ES-I3 (cell line): Measurements from ENCODE around the gene WSCD2.

Experiments used
- H3K36me3 ChIP-seq: 2 replicates; pipeline ENCODE4 v1.6.1; 2013; ENCODE audit warnings: mild to moderate bottlenecking, low read length, control low read depth, moderate library complexity; ENCODE audit not compliant: insufficient read depth
- H3K4me1 ChIP-seq: 2 replicates; pipeline ENCODE4 v1.6.1; 2013; ENCODE audit warnings: mild to moderate bottlenecking, control low read depth, low read length; ENCODE audit not compliant: insufficient read depth
- H3K9ac ChIP-seq: 2 replicates; pipeline ENCODE4 v1.6.1; 2013; ENCODE audit warnings: low read depth, mild to moderate bottlenecking, low read length, moderate library complexity
- H3K9me3 ChIP-seq: 2 replicates; pipeline ENCODE4 v1.6.1; 2013; ENCODE audit warnings: mild to moderate bottlenecking, low read length, moderate library complexity; ENCODE audit not compliant: control insufficient read depth, insufficient read depth

WSCD2 gene

DNA sequence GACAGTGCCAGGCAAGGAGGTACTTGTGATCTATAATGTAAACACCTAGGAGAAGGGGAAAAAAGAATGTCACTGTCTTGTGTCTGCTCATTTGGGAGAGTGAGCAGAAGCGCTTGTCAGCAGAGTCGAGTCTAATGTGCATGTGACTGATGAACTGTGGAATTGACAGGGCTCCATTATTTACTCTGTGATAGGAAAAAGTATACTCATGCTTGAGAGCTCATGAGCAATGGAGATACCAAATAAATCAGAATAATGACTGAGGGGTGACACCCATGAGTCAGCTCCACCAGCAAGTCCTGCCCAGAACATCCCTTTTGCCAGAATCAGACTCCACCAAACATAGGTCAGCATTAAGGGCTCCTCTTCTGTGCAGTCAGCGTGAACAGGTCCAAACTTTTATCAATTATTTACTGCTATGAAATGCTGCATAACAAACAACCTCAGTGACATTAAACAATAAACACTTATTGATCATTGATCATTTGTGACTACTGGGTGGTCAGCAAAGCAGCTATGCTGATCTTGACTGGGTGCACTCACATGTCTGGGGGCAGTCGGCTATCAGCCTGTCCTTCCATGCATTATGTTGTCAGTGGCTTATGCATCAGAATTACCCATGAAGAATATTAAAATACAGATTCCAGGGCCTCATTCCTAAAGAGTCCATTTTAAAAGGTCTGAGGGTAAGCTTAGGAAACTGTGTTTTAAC, 29.2 kb upstream of the WSCD2 start:
- Histone ChIP-seq H3K4me1 (peaks cover 7% of the 10 kb centered on the region; the same call in 1 of the 2 replicates), H3K9me3 (no peaks in the 10 kb centered on the region), H3K36me3 (no peaks in the 10 kb centered on the region), H3K9ac (no peak overlapping the region)

DNA sequence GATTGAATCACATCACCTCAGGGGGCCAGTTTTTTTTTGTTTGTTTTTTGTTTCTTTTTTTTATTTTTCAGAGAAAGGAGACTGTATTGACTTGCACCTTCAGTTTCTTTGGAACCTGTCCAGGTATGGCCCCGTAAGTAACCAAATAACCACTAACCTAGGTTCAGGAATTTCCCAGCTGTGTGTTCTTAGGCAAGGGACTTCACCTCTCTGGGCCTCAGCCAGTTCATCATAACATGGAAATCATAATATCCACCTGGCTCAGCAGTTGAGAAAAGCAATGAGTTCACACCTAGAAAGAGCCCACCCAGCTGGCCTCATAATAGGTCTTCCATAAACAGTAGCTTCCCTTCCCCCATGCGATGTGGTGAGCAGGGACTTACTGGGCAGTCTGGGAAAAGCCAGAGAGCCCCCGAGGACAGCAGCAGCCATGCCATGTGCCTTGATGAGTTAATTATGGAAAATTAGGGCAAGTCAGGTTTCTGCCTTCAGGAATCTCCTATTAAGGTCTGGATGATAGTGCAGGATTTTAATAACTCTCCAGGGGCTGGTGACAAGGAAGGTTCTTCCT, 27.4 kb upstream of the WSCD2 start:
- no peaks in the 10 kb centered on the region for H3K9me3 ChIP-seq
- H3K36me3 ChIP-seq = no peaks in the 10 kb centered on the region
- H3K9ac ChIP-seq = no peak overlapping the region
- H3K4me1 ChIP-seq = peaks cover 7% of the 10 kb centered on the region; the same call in 1 of the 2 replicates

DNA sequence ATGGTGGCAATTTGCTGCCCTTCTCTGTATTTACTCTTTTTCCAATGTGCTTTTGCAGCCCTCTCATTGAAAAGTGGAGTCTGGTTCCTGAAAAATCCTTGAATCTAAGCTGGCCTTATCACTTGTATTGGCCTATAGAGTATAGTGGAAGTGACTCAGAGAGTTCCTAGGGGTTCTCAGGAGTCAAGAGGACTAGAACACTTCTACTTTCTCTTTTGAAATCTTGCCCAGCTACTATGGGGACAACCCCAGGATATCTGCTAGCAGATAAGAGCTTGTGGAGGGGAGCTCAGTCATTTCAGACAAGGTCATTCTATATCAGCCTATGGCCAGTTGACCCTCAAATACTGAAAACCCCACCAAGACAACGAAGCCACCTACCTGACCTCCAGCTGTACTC, 26.7 kb upstream of the WSCD2 start:
- no peaks in the 10 kb centered on the region for H3K36me3 ChIP-seq
- H3K9ac ChIP-seq = no peak overlapping the region
- peaks cover 7% of the 10 kb centered on the region; the same call in 1 of the 2 replicates for H3K4me1 ChIP-seq
- H3K9me3 ChIP-seq = no peaks in the 10 kb centered on the region

DNA sequence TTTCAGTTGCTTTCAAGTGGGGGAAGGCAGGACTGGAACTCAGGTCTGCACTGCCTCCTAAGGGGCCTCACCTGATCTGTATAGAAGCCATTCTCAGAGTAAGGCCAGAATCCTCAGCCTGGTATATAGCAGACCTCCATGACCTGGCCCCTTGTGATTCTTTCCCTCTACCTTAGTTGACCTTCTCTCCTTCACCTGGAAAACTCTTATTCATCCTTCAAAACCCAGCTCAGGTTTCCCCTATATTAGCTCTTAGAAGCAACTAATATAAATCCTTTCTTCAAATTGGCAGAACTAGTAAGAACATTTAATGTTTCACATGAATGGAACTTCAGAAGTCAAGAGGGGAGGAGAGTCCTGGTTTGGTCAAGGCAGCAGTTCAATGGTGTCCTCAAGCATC, 26.0 kb upstream of the WSCD2 start:
- Histone ChIP-seq H3K9me3 (no peaks in the 10 kb centered on the region), H3K4me1 (peaks cover 7% of the 10 kb centered on the region; the same call in 1 of the 2 replicates)

DNA sequence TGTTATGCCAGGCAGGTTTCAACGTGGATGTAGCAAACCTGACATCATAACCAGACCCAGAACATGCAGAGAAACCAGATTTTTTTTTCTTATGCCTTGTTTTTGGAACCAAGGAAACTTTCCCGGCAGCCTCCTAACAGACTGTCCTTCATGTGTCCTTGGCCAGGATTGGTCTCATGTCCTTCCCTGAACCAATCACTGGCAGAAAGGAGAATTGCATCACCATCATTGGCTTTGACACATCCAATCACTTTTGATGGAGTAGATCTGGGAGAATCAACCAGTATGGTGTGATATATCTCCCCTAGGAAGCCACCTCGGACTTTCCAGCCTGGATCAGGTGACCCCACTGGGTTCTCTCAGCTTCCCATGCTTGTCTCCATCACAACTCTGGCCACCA, 25.6 kb upstream of the WSCD2 start:
- H3K36me3 ChIP-seq = no peaks in the 10 kb centered on the region
- no peaks in the 10 kb centered on the region for H3K9me3 ChIP-seq
- H3K4me1 ChIP-seq = peaks cover 7% of the 10 kb centered on the region; the same call in 1 of the 2 replicates
- H3K9ac ChIP-seq = no peak overlapping the region

More for the DNA sequence above, 26.0 kb upstream of the WSCD2 start:
- Histone ChIP-seq H3K36me3 (no peaks in the 10 kb centered on the region), H3K9ac (no peak overlapping the region)

DNA sequence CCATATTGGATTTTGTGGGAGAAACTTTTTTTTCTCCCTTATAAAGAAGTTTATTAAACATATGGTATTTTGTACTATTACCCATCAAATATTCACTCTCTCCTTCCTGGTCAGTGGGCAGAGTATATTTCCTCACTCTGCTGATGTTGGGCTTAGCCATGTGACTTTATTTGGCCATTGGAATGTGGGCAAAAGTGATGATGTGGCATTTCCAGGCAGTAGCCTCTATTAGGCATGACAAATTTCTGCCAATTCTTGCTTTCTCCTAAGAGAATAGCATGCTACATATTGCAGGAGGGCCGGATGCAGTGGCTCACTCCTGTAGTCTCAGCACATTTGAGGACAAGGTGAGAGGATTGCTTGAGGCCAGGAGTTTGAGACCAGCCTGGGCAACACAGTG, 24.4 kb upstream of the WSCD2 start:
- Histone ChIP-seq H3K9me3 (no peaks in the 10 kb centered on the region), H3K9ac (no peak overlapping the region), H3K4me1 (peaks cover 7% of the 10 kb centered on the region; the same call in 1 of the 2 replicates), H3K36me3 (no peaks in the 10 kb centered on the region)

DNA sequence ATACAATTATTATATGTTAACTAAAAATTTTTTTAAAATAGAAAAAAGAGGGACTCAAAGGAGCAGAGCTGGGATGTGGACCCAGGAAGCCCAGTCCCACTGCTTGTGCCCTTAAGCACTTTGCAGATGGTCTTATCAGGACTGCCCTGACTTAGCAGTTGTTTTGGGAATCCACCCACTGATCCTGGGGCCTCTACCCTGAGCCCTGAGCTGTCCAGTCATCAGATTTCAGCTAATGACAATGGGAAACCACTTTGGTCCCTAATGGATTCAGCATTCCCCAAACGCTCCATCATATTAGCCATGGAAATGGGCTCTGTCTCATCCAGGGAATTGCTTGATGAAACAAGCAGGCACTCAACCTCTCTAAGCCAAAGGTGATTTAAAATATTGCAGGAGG, 22.5 kb upstream of the WSCD2 start:
- H3K36me3 ChIP-seq = no peaks in the 10 kb centered on the region
- no peaks in the 10 kb centered on the region for H3K9me3 ChIP-seq
- H3K9ac ChIP-seq = no peak overlapping the region
- no peaks in the 10 kb centered on the region for H3K4me1 ChIP-seq

DNA sequence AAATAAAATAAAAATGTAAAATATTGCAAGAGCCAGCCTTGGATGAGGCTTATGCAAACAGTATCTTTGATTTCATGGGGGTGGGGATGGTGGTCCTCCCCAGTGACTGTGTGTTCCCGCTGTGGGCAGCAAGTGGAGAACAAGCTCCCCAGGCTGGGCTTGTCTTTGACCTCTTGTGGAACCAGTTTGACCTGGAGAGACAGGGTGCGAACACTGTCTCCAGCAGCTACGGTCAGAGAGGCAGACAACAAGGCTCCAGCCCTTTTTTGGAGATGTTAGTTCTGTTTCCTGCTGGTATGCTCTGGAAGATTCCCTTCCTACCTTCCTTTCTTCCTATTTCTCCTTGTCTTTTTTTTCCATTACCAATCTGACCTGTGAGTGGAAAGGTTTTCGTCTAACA, 21.8 kb upstream of the WSCD2 start:
- no peaks in the 10 kb centered on the region for H3K36me3 ChIP-seq
- H3K9ac ChIP-seq = no peak overlapping the region
- peaks cover 1% of the 10 kb centered on the region for H3K4me1 ChIP-seq
- H3K9me3 ChIP-seq = no peaks in the 10 kb centered on the region

DNA sequence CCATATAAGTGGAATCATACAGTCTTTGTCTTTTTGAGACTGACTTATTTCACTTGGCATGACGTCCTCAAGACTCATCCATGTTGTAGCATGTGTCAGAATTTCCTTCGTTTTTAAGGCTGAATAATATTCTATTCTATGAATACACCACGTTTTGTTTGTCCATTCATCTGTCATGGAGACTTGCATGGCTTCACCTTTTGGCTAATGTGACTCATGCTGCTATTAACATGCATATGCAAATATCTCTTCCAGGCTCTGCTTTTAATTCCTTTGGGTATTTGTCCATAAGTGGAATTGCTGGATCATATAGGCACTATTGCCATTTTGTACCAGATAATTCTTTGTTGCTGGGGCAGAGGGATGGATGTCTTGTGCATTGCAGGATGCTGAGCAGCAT, 19.6 kb upstream of the WSCD2 start:
- H3K4me1 ChIP-seq = peaks cover 17% of the 10 kb centered on the region
- H3K36me3 ChIP-seq = no peaks in the 10 kb centered on the region
- no peaks in the 10 kb centered on the region for H3K9me3 ChIP-seq
- H3K9ac ChIP-seq = no peak overlapping the region

DNA sequence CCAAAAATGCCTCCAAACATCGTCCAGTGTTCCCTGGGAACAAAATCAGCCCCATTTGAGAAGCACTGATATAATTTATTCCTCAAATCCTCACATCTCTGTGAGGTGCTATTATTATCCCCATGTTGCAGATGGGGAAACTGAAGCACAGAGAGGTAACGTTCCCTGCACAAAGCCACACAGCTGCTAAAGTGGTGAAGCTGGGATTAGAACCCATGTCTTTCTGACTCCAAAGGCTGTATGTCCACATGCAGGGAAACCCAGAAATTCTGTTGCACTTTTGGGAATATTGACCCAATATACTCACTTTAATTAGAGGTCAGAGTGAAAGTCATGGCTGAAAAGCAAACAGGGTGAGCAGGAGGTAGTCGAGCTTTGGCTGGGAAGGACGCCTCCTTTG, 19.1 kb upstream of the WSCD2 start:
- peaks cover 18% of the 10 kb centered on the region for H3K4me1 ChIP-seq
- H3K36me3 ChIP-seq = no peaks in the 10 kb centered on the region
- no peaks in the 10 kb centered on the region for H3K9me3 ChIP-seq
- H3K9ac ChIP-seq = no peak overlapping the region

DNA sequence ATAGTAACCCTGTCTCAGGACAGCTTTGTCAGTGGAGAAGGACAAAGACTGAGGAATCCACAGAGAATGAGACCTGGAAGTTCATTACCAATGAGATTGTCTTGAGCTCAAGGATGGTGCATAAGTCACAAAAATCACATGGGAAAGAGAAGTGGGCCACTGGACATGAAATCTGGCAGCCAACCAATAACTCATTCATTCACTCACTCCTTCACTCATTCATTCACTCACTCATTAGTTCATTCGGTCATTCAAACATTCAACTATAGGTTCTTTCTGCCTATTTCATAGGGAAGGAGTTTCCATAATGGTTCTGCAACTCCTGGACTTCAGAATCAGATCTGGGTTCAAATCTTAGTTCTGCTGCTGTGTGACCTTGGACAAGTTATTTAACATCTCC, 18.2 kb upstream of the WSCD2 start:
- Histone ChIP-seq H3K9me3 (no peaks in the 10 kb centered on the region), H3K36me3 (no peaks in the 10 kb centered on the region), H3K9ac (no peak overlapping the region), H3K4me1 (peaks cover 24% of the 10 kb centered on the region)

DNA sequence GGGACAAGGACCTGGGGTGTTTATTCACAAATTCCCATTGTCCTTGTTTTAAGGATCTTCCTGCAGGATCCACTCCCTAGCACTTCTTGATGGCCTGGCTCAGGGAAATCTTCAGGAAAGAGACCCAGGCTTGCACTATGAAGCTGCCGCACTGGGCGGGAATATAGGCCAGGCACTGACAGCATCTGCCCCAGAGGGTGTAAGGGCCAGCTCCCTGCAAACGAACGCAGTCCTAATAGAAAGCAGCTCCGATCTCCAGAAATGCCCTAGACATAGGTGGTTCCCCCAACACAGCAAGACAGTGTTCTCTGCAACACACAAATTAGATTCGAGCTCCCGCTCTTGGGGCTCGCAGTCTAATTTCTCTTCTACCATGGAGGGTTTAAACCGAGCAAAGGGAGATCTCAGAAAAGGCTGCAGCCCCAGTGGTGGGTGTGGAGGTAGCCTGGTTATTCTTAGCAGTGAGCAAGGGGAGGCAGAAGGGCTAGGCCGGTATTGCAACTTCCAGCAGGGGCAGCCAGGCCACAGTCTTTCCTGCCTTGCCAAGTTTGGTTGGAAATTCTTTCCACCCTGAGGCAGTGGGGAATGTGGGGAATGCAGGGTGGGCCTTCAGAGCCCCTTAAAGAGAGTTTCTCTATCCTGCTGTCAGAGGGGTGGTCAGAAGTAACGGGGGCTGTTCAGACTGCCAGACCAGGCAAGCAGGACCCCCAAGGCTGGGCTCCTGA, 16.1 kb upstream of the WSCD2 start:
- no peaks in the 10 kb centered on the region for H3K9me3 ChIP-seq
- H3K9ac ChIP-seq = no peak overlapping the region
- H3K4me1 ChIP-seq = peaks cover 43% of the 10 kb centered on the region
- H3K36me3 ChIP-seq = no peaks in the 10 kb centered on the region

DNA sequence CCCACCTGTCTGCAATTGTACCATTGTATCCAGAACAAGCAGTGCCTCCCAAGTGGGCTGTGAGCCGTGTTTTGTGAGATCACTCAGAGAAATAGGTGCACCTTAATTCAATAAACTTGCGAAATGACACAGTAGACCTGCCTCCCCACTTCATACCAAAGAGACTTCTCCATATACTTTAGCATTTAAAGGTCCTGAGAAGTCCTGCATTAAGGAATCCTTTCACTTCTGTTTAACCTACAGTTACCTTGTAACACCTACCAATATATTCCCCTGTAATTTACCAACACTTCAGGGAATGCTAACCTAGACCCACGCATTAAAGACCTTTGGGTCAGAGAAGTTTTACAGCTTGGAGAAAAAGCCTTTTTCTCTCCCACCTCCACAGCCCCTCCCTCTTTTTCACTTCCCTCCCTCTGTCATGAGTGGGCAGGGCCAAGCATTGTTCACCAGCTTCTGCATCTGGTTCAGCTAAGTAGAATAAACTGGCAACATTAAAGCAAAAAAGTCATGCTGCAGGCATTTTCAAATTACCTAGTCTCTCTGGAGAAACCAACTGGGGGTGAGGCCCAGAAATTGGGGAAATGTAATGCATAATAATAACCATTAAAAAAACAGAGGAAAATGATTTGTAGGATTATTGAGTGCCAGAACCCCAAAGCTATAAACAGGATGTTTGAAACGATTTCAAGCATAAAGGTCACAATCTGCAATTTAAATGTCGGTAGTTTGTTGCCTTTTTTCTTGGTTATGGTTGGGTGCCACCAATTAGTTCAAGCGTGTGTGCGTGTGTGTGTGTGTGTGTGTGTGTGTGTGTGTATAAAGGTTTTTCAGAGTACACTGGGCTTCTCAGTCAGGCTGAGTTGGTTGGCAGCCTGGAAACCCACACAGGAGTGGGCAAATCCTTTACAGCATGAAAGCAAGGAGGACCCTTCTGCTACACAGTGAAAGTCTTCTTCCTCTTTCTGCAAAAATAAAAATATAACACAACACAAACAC, 13.7 kb upstream of the WSCD2 start:
- Histone ChIP-seq H3K9me3 (no peaks in the 10 kb centered on the region), H3K36me3 (no peaks in the 10 kb centered on the region), H3K4me1 (peaks cover 44% of the 10 kb centered on the region), H3K9ac (no peak overlapping the region)

DNA sequence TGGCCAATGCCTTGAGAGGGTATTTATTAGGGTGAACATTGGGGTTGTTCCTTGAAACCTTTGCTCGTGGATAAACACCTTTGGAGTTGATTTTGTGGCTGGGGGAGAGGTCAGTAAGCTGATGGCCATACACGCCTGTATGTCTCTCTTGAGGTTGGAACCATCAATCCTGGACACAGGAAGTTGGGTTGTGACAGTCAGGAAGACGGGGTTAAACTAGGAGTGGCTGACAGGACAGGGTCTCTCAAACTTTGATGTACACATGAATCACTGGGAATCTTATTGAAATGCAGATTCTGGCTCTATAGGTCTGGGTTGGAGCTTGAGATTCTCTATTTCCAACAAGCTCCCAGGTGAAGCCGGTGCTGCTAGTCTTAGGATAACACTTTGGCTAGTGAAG, 12.8 kb upstream of the WSCD2 start:
- Histone ChIP-seq H3K9ac (no peak overlapping the region), H3K4me1 (peaks cover 52% of the 10 kb centered on the region), H3K36me3 (no peaks in the 10 kb centered on the region), H3K9me3 (no peaks in the 10 kb centered on the region)
